Neural cell (in vitro differentiated cells): ENCODE measurements around the gene KLHL28. TPM values are rescaled to one million over a fixed set of nuclear protein-coding genes. Genes with fewer than 3 reads are reported as not detected.

Experiments used
- H2AFZ ChIP-seq: fragments of 200-600, 300-800 bp; sonication (generic), shearing (Covaris generic); 2 replicates; pipeline ENCODE4 v1.6.0; 2014; ENCODE audit warnings: low read depth, mild to moderate bottlenecking, antibody characterized with exemption, low read length, moderate library complexity
- H3F3A ChIP-seq: fragments of 200-600 bp; shearing (Covaris generic); 2 replicates; pipeline ENCODE4 v1.6.1; 2016; ENCODE audit warnings: mild to moderate bottlenecking, moderate library complexity, mixed read lengths, antibody characterized with exemption, low read length; ENCODE audit not compliant: insufficient read depth, poor library complexity, severe bottlenecking
- H3K27ac ChIP-seq: fragments of 200-600, 300-800 bp; sonication (generic), shearing (Covaris generic); 2 replicates; pipeline ENCODE4 v1.5.1; 2014; ENCODE audit warnings: mild to moderate bottlenecking, low read length, moderate library complexity
- H3K27me3 ChIP-seq: fragments of 300-800, 200-600 bp; sonication (generic), shearing (Covaris generic); 2 replicates; pipeline ENCODE4 v1.6.0; 2014; ENCODE audit warnings: mild to moderate bottlenecking, low read depth, low read length, moderate library complexity; ENCODE audit not compliant: insufficient read depth
- H3K36me3 ChIP-seq: fragments of 300-800, 200-600 bp; sonication (generic), shearing (Covaris generic); 2 replicates; pipeline ENCODE4 v1.5.1; 2014; ENCODE audit warnings: mild to moderate bottlenecking, antibody characterized with exemption, low read length, moderate library complexity; ENCODE audit not compliant: insufficient read depth
- H3K4me2 ChIP-seq: fragments of 300-800, 200-600 bp; sonication (generic), shearing (Covaris generic); 2 replicates; pipeline ENCODE4 v1.6.0; 2014; ENCODE audit warnings: mild to moderate bottlenecking, low read length
- H3K4me3 ChIP-seq: fragments of 300-800, 200-600 bp; sonication (generic), shearing (Covaris generic); 2 replicates; pipeline ENCODE4 v1.5.1; 2014; ENCODE audit warnings: mild to moderate bottlenecking, low read length, moderate library complexity
- H3K79me2 ChIP-seq: fragments of 200-600 bp; shearing (Covaris generic); replicated peaks from 2 replicates; pipeline ENCODE4 v1.6.0; 2014; ENCODE audit warnings: mild to moderate bottlenecking, low read length, moderate library complexity; ENCODE audit not compliant: insufficient read depth
- H3K9ac ChIP-seq: fragments of 300-800, 200-600 bp; sonication (generic), shearing (Covaris generic); 2 replicates; pipeline ENCODE4 v1.6.1; 2016; ENCODE audit warnings: mild to moderate bottlenecking, low read length, mixed read lengths
- H3K9me2 ChIP-seq: fragments of 200-600 bp; shearing (Covaris generic); 2 replicates; pipeline ENCODE4 v1.6.1; 2016; ENCODE audit warnings: mild to moderate bottlenecking, low read length, mixed read lengths; ENCODE audit not compliant: insufficient read depth
- H3K9me3 ChIP-seq: fragments of 200-600, 300-800 bp; sonication (generic), shearing (Covaris generic); 2 replicates; pipeline ENCODE4 v1.6.1; 2016; ENCODE audit warnings: mild to moderate bottlenecking, mixed run types, low read length, moderate library complexity, mixed read lengths
- H4K20me1 ChIP-seq: fragments of 200-600 bp; shearing (Covaris generic); 2 replicates; pipeline ENCODE4 v1.6.1; 2016; ENCODE audit warnings: mild to moderate bottlenecking, mixed run types; ENCODE audit not compliant: insufficient read depth
- CTCF ChIP-seq: fragments of 450-650 bp; IDR thresholded peaks from 2 replicates; pipeline ENCODE4 v1.5.1; 2014; ENCODE audit warnings: antibody characterized with exemption, mild to moderate bottlenecking, moderate library complexity; ENCODE audit not compliant: poor library complexity, severe bottlenecking
- EP300 ChIP-seq: fragments of 450-650 bp; conservative IDR thresholded peaks from 2 replicates; pipeline ENCODE4 v1.6.1; 2014; ENCODE audit warnings: antibody characterized with exemption, mild to moderate bottlenecking, moderate library complexity; ENCODE audit not compliant: poor library complexity, severe bottlenecking
- EZH2 ChIP-seq: fragments of 200-600, 300-800 bp; shearing (Covaris generic), sonication (generic); IDR thresholded peaks from 2 replicates; pipeline ENCODE4 v1.6.1; 2014; ENCODE audit warnings: antibody characterized with exemption, low read length, borderline replicate concordance, mild to moderate bottlenecking; ENCODE audit not compliant: insufficient read depth, poor library complexity, severe bottlenecking
- MXI1 ChIP-seq: fragments of 450-650 bp; conservative IDR thresholded peaks from 2 replicates; pipeline ENCODE4 v1.6.1; 2014; ENCODE audit warnings: antibody characterized with exemption, mild to moderate bottlenecking; ENCODE audit not compliant: poor library complexity, severe bottlenecking
- POLR2AphosphoS5 ChIP-seq: IDR thresholded peaks from 2 replicates; pipeline ENCODE4 v1.6.1; 2012
- RAD21 ChIP-seq: fragments of 450-650 bp; conservative IDR thresholded peaks from 2 replicates; pipeline ENCODE4 v1.6.1; 2014; ENCODE audit warnings: antibody characterized with exemption, mild to moderate bottlenecking, moderate library complexity
- REST ChIP-seq: IDR thresholded peaks from 2 replicates; pipeline ENCODE4 v1.6.1; 2012; ENCODE audit warnings: borderline replicate concordance
- SMC3 ChIP-seq: fragments of 450-650 bp; conservative IDR thresholded peaks from 2 replicates; pipeline ENCODE4 v1.6.1; 2014; ENCODE audit warnings: antibody characterized with exemption, mild to moderate bottlenecking, moderate library complexity; ENCODE audit not compliant: poor library complexity
- TAF1 ChIP-seq: IDR thresholded peaks from 2 replicates; pipeline ENCODE4 v1.6.1; 2012; ENCODE audit warnings: low read depth
- polyA plus RNA-seq: library from polyadenylated mRNA; depleted of rRNA; stranded (reverse); fragments of >200 nt; gene quantifications from 2 replicates; pipeline ENCODE4 v1.2.3, GENCODE V29; 2014

KLHL28 gene
- polyA plus RNA-seq, 1 donor from 2014 or later = 17.4 TPM

- TF ChIP-seq TAF1 = no peak
- peak overlapping the region; percentile 84 for H3K4me3 ChIP-seq
- H3K27me3 ChIP-seq = no peaks in the 10 kb centered on the region
Observed at GRCh38 chr14:44897845-44898151, 63.9 kb downstream of the KLHL28 start.

GRCh38 chr14:44897041-44897844 is 64.5 kb downstream of the KLHL28 start:
- Histone ChIP-seq H3K36me3 (no peaks in the 10 kb centered on the region), H3K9me3 (no peaks in the 10 kb centered on the region)
- TF ChIP-seq POLR2AphosphoS5 (peak; percentile 67), RAD21 (no peak), CTCF (peak; percentile 14), SMC3 (peak; percentile 30), EP300 (peak; percentile 45), EZH2 (no peak), MXI1 (peak; percentile 74), TAF1 (no peak)

More at GRCh38 chr14:44897845-44898151, 63.9 kb downstream of the KLHL28 start:
- peak overlapping the region; percentile 48 for H2AFZ ChIP-seq
- no peak overlapping the region for H3K27ac ChIP-seq
- H3K79me2 ChIP-seq = no peaks in the 10 kb centered on the region
- no peaks in the 10 kb centered on the region for H3F3A ChIP-seq
- peak overlapping the region; percentile 78 for H3K9ac ChIP-seq
- no peaks in the 10 kb centered on the region for H3K36me3 ChIP-seq
- H3K4me2 ChIP-seq = peak overlapping the region; percentile 87
- no peaks in the 10 kb centered on the region for H4K20me1 ChIP-seq
- no peaks in the 10 kb centered on the region for H3K9me2 ChIP-seq
- H3K9me3 ChIP-seq = no peaks in the 10 kb centered on the region

GRCh38 chr14:44896275-44897040 is 65.3 kb downstream of the KLHL28 start:
- H4K20me1 ChIP-seq = no peaks in the 10 kb centered on the region

More at GRCh38 chr14:44897041-44897844, 64.5 kb downstream of the KLHL28 start:
- Histone ChIP-seq H3K27ac (peak overlapping the region; percentile 79), H3K27me3 (no peaks in the 10 kb centered on the region), H4K20me1 (no peaks in the 10 kb centered on the region), H3K9ac (peak overlapping the region; percentile 78), H3F3A (no peaks in the 10 kb centered on the region), H3K4me2 (peak overlapping the region; percentile 87), H3K9me2 (no peaks in the 10 kb centered on the region), H3K4me3 (peak overlapping the region; percentile 84), H2AFZ (peak overlapping the region; percentile 48), H3K79me2 (no peaks in the 10 kb centered on the region)

More at GRCh38 chr14:44896275-44897040, 65.3 kb downstream of the KLHL28 start:
- H3K27me3 ChIP-seq = no peaks in the 10 kb centered on the region
- no peak overlapping the region for H3K27ac ChIP-seq
- no peaks in the 10 kb centered on the region for H3F3A ChIP-seq
- no peak for TF ChIP-seq EP300
- no peak for TF ChIP-seq SMC3
- TF ChIP-seq RAD21 = no peak
- TF ChIP-seq TAF1 = no peak
- no peak for TF ChIP-seq REST
- no peak for TF ChIP-seq MXI1
- no peak for TF ChIP-seq EZH2
- H2AFZ ChIP-seq = no peak overlapping the region
- no peaks in the 10 kb centered on the region for H3K9me2 ChIP-seq
- no peak overlapping the region for H3K4me2 ChIP-seq
- peak overlapping the region; percentile 84 for H3K4me3 ChIP-seq
- H3K36me3 ChIP-seq = no peaks in the 10 kb centered on the region
- no peaks in the 10 kb centered on the region for H3K9me3 ChIP-seq
- no peaks in the 10 kb centered on the region for H3K79me2 ChIP-seq
- H3K9ac ChIP-seq = no peak overlapping the region
